Suprapubic skin (tissue), 4 donors: Measurements from ENCODE around the gene PARP4.

Source experiments
- CTCF ChIP-seq, 2 donors: fragments of 200-600 bp in 1 of 2; fragments of 450-650 bp in 1 of 2; sonication (generic) in 1 of 2; IDR thresholded peaks; one replicate each; pipeline ENCODE4 v1.5.1; 2016 to 2019; ENCODE audit warnings: antibody characterized with exemption in 2 of 2, mild to moderate bottlenecking in 1 of 2, moderate library complexity in 1 of 2
- EP300 ChIP-seq: sonication (generic); formaldehyde crosslinking; IDR thresholded peaks from one replicate; pipeline ENCODE4 v1.6.1; 2017; ENCODE audit warnings: antibody characterized with exemption
- POLR2A ChIP-seq, 2 donors: fragments of 450-650 bp; IDR thresholded peaks; one replicate each; pipeline ENCODE4 v1.6.1; 2017; ENCODE audit warnings: antibody characterized with exemption in 2 of 2, mild to moderate bottlenecking in 2 of 2, moderate library complexity in 2 of 2
- POLR2AphosphoS5 ChIP-seq, 3 donors: sonication (generic); formaldehyde crosslinking; IDR thresholded peaks; one replicate each; pipeline ENCODE4 v1.6.1; 2017; ENCODE audit warnings: antibody characterized with exemption in 3 of 3

- no peak for TF ChIP-seq CTCF (IDR thresholded peaks at IDR 0.05)
- TF ChIP-seq POLR2A (IDR thresholded peaks at IDR 0.05), result peak; percentile 38 to 47
- TF ChIP-seq EP300, result no peak
- peak in 1 of 3 donors; percentile 89 for TF ChIP-seq POLR2AphosphoS5 (IDR thresholded peaks at IDR 0.05)
These were observed at the start of gene PARP4 for GRCh38 chr13:24512197-24512907.
